Ecto neural progenitor cell (in vitro differentiated cells): ENCODE measurements around the gene TSPAN1.

Source experiments
- DNase-seq: peaks from one replicate; pipeline ENCODE4 v3.0.0-alpha.2; 2018; ENCODE audit warnings: low spot score

Gene TSPAN1

GRCh38 chr1:46174448-46175231 is at the start of gene TSPAN1:
TSPAN1 (plus strand) TSS chr1:46175087; CDS start chr1:46181108, 6,021 bp downstream.
- DNase-seq, result no peak

- no peak for DNase-seq
Observed at GRCh38 chr1:46128344-46128743, 46.5 kb upstream of the TSPAN1 start.

DNA sequence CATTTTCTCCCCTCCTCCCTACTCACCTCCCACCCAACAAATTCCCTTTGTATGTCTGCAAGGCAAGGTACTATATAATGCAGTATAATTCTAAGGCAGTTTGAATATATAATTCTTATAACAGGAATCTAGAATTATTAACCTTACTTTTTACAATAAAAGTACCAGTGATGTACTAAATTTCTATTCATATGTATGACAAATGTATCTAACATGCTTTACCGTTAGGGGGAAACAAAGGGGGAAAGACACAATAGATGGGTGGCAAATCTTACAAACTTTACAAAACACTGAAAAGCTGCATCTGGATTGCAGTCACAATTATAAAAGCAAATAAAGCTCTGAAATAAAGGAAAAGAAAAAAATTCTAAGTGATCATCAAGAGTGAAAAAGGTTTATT is 44.8 kb upstream of the TSPAN1 start:
- DNase-seq, result no peak

DNA sequence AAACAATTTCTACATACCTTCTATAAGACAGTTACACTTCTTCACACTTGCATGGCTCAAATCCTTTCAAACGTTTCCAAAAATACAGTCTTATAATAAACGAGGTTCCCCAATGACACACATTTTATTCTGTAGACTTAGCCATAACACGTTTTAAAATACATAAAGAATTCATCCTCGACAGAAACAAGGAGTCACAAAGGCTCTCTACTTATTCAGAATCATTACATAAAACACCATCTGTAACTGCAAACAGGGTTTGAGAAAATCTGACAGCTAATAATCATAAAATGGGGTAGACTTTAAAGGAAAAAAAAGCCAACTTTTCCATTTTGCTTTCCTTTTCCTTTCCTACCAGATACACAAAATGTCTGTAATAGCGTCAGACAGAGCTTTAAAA is 44.3 kb upstream of the TSPAN1 start:
- no peak for DNase-seq

- DNase-seq, result no peak
Observed at GRCh38 chr1:46131093-46131492, 43.8 kb upstream of the TSPAN1 start.

DNA sequence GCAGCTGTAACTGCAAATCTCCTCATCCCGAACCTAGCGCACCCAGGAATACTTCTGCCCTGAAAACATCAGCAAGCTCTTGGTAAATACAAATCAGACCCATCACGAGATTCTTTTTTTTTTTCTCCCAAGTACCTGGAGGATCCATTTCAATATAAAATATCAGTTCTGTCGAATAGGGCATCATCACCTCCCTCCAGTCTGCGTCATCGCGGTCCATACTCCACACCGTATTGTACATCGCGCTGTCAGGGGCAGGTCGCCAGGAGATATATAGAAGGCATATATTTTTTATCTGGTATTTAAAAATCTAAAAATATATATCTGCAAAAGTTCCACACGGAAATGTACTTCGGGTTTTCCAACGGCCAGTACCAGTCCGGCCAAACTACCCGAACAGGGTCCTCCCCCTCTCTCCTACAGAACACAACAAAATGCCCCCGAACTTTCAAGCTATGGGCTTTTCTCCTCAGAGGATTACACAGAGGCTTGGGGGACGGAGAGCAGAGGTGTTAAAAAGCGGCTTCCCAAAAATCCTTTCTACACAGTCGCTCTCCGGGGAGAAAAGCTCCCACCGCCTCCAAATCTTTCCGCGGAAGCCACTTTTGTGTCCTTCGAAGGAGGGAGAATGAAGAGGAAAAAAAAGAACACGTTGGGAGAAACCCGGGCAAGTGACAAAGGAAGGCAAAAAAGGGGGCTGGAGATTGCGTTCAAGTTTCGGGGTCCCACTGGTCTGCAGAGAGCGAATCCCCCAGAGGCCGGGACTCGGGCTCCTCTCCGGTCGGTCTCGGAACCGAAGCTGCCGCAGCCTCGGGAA is 43.0 kb upstream of the TSPAN1 start:
- no peak for DNase-seq

GRCh38 chr1:46132529-46133180 is 42.2 kb upstream of the TSPAN1 start, which contains the start of gene PIK3R3:
PIK3R3 (minus strand) TSS chr1:46132629; CDS start chr1:46131952, 677 bp downstream.
- peak; percentile 99 for DNase-seq

GRCh38 chr1:46133181-46133658 is 41.7 kb upstream of the TSPAN1 start:
- no peak for DNase-seq

DNA sequence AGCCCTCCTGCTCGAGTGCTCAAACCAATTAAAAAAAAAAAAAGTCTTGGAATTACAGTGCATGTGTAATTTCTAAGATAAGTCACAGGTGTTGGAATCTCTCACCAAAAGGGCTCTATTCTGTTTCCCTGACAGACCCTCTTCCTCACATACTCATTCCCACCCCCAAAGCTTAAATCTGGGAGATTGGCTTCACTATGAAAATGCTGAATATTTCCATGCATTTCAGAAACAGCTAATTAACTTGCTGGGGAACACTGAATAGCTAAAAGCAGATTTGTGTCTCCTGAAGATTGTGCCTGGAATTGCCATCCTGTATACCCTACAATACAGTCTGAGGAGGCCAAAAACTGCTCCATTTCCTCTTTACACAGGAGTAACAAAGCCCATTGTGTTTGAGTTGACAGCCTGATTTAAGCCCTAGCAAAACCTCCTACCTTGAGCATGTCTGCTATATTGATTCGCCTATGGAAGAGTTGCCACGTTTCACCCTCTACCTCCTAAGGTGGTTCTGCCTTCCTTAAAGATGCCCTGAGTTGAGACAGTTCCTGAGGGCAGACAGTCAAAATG is 41.0 kb upstream of the TSPAN1 start:
- DNase-seq, result no peak

- no peak for DNase-seq
Observed at GRCh38 chr1:46134660-46135331, 40.1 kb upstream of the TSPAN1 start.

DNA sequence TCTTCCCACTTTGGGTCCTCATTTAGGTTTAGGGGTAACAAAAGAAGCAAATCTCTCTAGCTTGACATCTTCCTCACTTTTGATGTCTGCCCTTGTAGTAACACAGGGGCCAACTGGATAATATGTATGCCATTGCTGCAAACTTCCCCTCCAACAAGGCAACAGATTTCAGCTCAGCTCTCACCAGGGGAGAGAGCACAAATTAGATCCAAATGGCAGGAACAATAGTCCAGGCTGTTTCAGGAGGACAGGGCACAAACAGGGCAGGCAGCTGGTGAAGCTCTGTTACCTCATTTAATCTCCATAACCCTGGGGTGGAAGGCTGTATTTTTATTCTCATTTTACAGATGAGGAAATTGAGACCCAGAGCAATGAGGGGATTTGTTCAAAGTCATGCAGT is 38.2 kb upstream of the TSPAN1 start:
- no peak for DNase-seq

DNA sequence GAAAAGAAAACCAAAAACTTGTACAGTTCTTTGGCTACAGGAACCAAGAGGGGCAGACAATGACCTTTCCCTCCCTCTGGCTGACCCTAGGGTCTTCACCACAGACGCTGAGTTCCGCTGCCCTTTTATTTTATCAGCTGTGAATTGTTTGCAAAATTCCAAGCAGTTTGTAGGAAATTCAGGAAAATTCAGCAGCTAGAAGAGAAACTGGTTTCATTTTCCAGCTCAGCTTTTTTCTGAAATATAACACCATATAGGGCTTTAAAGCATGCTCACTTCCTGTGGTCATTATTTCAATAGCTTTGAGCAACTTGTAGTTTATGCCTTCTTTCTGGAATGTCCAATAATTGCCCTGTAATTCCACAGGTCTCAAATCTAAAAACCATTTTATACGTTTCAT is 37.0 kb upstream of the TSPAN1 start:
- DNase-seq, result no peak

DNA sequence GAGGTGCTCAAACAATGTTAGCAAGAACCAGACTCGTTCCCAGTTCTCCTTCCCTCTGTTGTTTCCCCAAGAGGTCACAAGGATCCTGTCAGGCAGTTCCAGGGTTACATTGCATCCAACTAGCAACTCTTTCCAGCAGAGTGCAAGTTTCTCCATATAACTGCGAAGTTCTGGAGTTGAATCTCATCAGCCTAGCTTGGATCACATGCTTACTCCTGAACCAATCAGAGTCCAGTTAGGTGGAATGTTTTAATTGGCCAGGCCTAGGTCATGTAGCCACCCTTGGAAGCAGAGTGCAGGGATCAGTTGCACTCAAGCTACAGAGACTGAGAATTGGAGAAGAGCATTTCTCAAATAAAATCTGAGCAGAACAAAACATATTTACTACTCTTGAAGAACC is 26.6 kb upstream of the TSPAN1 start:
- DNase-seq, result no peak

DNA sequence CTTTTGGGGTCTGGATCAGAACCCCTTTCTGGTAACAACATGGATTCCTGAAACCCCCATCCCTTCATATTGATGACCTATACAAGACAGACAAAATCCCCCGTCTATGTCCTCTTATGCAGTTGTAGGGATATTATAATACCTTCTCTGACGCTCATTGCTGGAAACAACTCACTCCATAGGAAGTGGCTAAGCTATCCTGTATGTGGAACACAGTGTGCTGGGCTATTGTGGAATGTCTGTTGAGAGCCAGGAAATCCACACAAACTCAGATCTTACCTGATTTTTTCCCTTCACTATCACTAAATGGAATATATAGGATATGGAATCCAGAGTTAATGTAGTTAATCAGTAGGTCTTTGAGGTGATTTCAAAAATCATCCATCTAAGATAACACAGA is 24.8 kb upstream of the TSPAN1 start:
- no peak for DNase-seq

GRCh38 chr1:46152016-46152415 is 22.9 kb upstream of the TSPAN1 start:
- DNase-seq, result no peak

DNA sequence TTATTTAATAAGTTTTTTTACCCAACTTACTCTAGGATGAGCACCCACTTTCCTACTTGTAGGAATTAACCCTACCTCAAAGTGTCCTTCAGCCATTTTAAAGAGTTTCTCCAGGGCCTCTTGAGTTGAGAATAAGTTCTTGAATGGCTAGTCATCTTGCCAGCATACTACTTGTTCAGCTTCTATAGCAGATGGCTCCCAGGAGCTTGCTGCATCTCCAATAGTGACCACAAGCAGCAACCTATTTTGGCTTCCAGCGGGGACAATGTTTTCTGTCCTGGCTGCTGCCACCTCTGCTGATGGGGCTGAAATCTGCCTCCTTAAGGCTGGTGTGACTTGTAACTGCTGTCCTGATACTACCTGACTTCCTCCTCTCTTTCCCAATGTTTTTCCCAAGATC is 21.7 kb upstream of the TSPAN1 start:
- no peak for DNase-seq

DNA sequence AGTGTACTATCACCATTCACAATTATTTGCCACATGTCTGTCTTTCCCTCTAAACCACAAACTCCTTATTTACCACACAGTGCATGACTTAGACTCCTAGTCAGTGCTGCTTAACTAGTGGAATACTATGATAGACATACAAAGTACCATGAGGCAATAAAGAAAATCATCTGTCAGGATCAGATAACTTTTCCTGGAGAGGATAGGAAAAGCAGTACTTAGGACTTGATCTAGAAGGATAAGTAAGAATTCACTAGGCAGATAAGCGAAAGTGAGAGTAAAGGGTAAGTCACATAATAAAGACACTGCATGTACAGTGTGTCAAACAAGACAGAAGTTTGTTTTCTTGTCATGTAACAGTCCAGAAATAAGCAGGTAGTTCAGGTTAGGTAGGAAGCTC is 21.2 kb upstream of the TSPAN1 start:
- no peak for DNase-seq

- DNase-seq, result no peak
Observed at GRCh38 chr1:46157916-46158311, 17.0 kb upstream of the TSPAN1 start.

- no peak for DNase-seq
Observed at GRCh38 chr1:46158312-46159281, 16.3 kb upstream of the TSPAN1 start.

- DNase-seq, result no peak
Observed at GRCh38 chr1:46159516-46159915, 15.4 kb upstream of the TSPAN1 start.

DNA sequence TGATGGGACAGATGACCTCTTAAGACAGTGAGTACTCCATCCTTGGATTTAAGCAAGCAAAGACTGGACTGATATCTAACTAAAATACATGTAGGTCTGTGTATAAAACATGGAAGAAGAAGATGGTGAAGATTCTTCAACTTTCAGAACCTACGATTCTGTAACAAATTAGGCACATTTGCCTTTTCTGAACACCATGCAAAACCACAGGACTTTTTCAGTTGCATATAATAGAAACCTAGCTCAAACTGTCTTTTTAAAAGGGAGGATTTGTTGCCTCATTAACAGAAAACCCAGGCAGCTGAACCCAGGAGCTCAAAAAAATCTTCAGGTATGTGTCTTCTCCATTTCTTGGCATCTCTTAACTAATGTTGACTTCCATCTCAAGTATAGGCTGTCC is 14.7 kb upstream of the TSPAN1 start:
- no peak for DNase-seq
